Breast epithelium (tissue), 3 donors: Measurements from ENCODE around the gene IFI30.

ENCODE experiments used
- CTCF ChIP-seq, 3 donors: fragments of 450-650 bp; IDR thresholded peaks; one replicate each; pipeline ENCODE4 v1.5.1; 2016 to 2017; ENCODE audit warnings: antibody characterized with exemption in 3 of 3, mild to moderate bottlenecking in 3 of 3, moderate library complexity in 3 of 3
- POLR2A ChIP-seq: fragments of 450-650 bp; IDR thresholded peaks from one replicate; pipeline ENCODE4 v1.6.1; 2016; ENCODE audit warnings: antibody characterized with exemption, mild to moderate bottlenecking, moderate library complexity
- POLR2AphosphoS5 ChIP-seq, 3 donors: sonication (generic); formaldehyde crosslinking; IDR thresholded peaks; one replicate each; pipeline ENCODE4 v1.6.1; 2017; ENCODE audit warnings: antibody characterized with exemption in 3 of 3

- TF ChIP-seq POLR2AphosphoS5 (IDR thresholded peaks at IDR 0.05) (no peak), CTCF (IDR thresholded peaks at IDR 0.05) (no peak), POLR2A (no peak)
Observed at GRCh38 chr19:18214779-18215433, 41.3 kb downstream of the IFI30 start.
